WTC11 (cell line): ENCODE measurements around the gene AKAP6. TPM values are rescaled to one million over a fixed set of nuclear protein-coding genes. Genes with fewer than 3 reads are reported as not detected.

Experiments used
- ATAC-seq: fragments of 200-7000 bp; cut with Tn5 transposase; 2 replicates; pipeline ENCODE4 v1.10.0; 2021; ENCODE audit warnings: mild to moderate bottlenecking, moderate library complexity
- CTCF ChIA-PET: fragments of 300-600 bp; sonication (Branson Sonifier 250); formaldehyde crosslinking; loops from one replicate; lab custom pipeline; 2021; ENCODE audit warnings: antibody characterized with exemption; lab: Charles Lee
- POLR2A ChIA-PET: fragments of 350-600 bp; sonication (Branson Sonifier 250); formaldehyde crosslinking; loops from one replicate; lab custom pipeline; 2021; ENCODE audit warnings: antibody characterized with exemption; lab: Charles Lee
- DNase-seq: peaks from one replicate; pipeline ENCODE4 v3.0.0; 2021; ENCODE audit warnings: low spot score
- H3K27ac Mint-ChIP-seq: 2 replicates; pipeline ENCODE4 v1.8.0; 2021; ENCODE audit warnings: mixed read lengths
- H3K27me3 Mint-ChIP-seq: 2 replicates; pipeline ENCODE4 v1.8.0; 2021; ENCODE audit warnings: low read depth, mild to moderate bottlenecking, moderate library complexity, mixed read lengths
- H3K36me3 Mint-ChIP-seq: 2 replicates; pipeline ENCODE4 v1.8.0; 2021; ENCODE audit warnings: mixed read lengths
- H3K4me1 Mint-ChIP-seq: 2 replicates; pipeline ENCODE4 v1.8.0; 2022; ENCODE audit warnings: mixed read lengths
- H3K4me3 Mint-ChIP-seq: 2 replicates; pipeline ENCODE4 v1.8.0; 2021; ENCODE audit warnings: mild to moderate bottlenecking, moderate library complexity, mixed read lengths
- H3K9me3 Mint-ChIP-seq: 2 replicates; pipeline ENCODE4 v1.8.0; 2021; ENCODE audit warnings: mixed read lengths
- CBFB ChIP-seq: sonication (generic); formaldehyde crosslinking; IDR thresholded peaks from 2 replicates; pipeline ENCODE4 v1.8.1; 2022; ENCODE audit warnings: mild to moderate bottlenecking, low read depth, missing genetic modification reagents
- CREM ChIP-seq: sonication (generic); formaldehyde crosslinking; IDR thresholded peaks from 2 replicates; pipeline ENCODE4 v1.8.1; 2022; ENCODE audit warnings: mild to moderate bottlenecking, missing genetic modification reagents, moderate library complexity
- E2F4 ChIP-seq: sonication (generic); formaldehyde crosslinking; IDR thresholded peaks from 2 replicates; pipeline ENCODE4 v1.8.1; 2022; ENCODE audit warnings: low read depth, mild to moderate bottlenecking, moderate library complexity, missing genetic modification reagents, borderline replicate concordance
- EMX1 ChIP-seq: fragments of 250-450 bp; sonication (Bioruptor Pico); IDR thresholded peaks from 2 replicates; pipeline ENCODE4 v1.8.0; 2021; ENCODE audit warnings: mild to moderate bottlenecking
- FOXJ3 ChIP-seq: sonication (generic); formaldehyde crosslinking; IDR thresholded peaks from 2 replicates; pipeline ENCODE4 v1.9.0; 2021; ENCODE audit warnings: missing genetic modification reagents, mild to moderate bottlenecking, borderline replicate concordance
- GRHL2 ChIP-seq: fragments of 250-450 bp; sonication (Bioruptor Pico); IDR thresholded peaks from 2 replicates; pipeline ENCODE4 v1.8.0; 2022; ENCODE audit warnings: mild to moderate bottlenecking, moderate library complexity; ENCODE audit not compliant: insufficient replicate concordance, severe bottlenecking
- NFATC4 ChIP-seq: fragments of 250-450 bp; sonication (Bioruptor Pico); IDR thresholded peaks from 2 replicates; pipeline ENCODE4 v1.9.0; 2021; ENCODE audit warnings: mild to moderate bottlenecking
- SMAD4 ChIP-seq: sonication (generic); formaldehyde crosslinking; IDR thresholded peaks from 2 replicates; pipeline ENCODE4 v1.8.0; 2022; ENCODE audit warnings: mild to moderate bottlenecking, missing genetic modification reagents
- TP53 ChIP-seq: sonication (generic); formaldehyde crosslinking; IDR thresholded peaks from 2 replicates; pipeline ENCODE4 v1.8.1; 2023; ENCODE audit warnings: mild to moderate bottlenecking, missing genetic modification reagents
- USF1 ChIP-seq: sonication (generic); formaldehyde crosslinking; IDR thresholded peaks from 2 replicates; pipeline ENCODE4 v1.8.0; 2022; ENCODE audit warnings: mild to moderate bottlenecking, missing genetic modification reagents
- ZNF121 ChIP-seq: sonication (generic); formaldehyde crosslinking; IDR thresholded peaks from 2 replicates; pipeline ENCODE4 v1.8.0; 2023; ENCODE audit warnings: missing genetic modification reagents
- ZNF219 ChIP-seq: sonication (generic); formaldehyde crosslinking; IDR thresholded peaks from 2 replicates; pipeline ENCODE4 v1.8.0; 2023; ENCODE audit warnings: missing genetic modification reagents, mild to moderate bottlenecking, borderline replicate concordance
- ZNF671 ChIP-seq: fragments of 250-450 bp; sonication (Bioruptor Pico); IDR thresholded peaks from 2 replicates; pipeline ENCODE4 v1.8.0; 2021; ENCODE audit warnings: mild to moderate bottlenecking
- total RNA-seq: library from RNA; stranded (reverse); gene quantifications from 3 replicates; pipeline ENCODE4 v1.2.3, GENCODE V29; 2021
- TF ChIP-seq, protein P1 (sequence below): fragments of 250-450 bp; sonication (Bioruptor Pico); IDR thresholded peaks from 2 replicates; pipeline ENCODE4 v1.9.0; 2021; ENCODE audit warnings: mild to moderate bottlenecking
- TF ChIP-seq, protein P2 (sequence below): sonication (generic); formaldehyde crosslinking; IDR thresholded peaks from 2 replicates; pipeline ENCODE4 v1.8.1; 2022; ENCODE audit warnings: missing genetic modification reagents, borderline replicate concordance
- TF ChIP-seq, protein P3 (sequence below): sonication (generic); formaldehyde crosslinking; IDR thresholded peaks from 2 replicates; pipeline ENCODE4 v1.8.1; 2023; ENCODE audit warnings: mild to moderate bottlenecking, missing genetic modification reagents, borderline replicate concordance
- TF ChIP-seq, protein P4 (sequence below): sonication (generic); formaldehyde crosslinking; conservative IDR thresholded peaks from 2 replicates; pipeline ENCODE4 v1.8.1; 2023; ENCODE audit warnings: mild to moderate bottlenecking, low read depth, missing genetic modification reagents, moderate library complexity

Gene AKAP6
- total RNA-seq, 1 experiment from 2014 or later: 0.63 TPM

DNA sequence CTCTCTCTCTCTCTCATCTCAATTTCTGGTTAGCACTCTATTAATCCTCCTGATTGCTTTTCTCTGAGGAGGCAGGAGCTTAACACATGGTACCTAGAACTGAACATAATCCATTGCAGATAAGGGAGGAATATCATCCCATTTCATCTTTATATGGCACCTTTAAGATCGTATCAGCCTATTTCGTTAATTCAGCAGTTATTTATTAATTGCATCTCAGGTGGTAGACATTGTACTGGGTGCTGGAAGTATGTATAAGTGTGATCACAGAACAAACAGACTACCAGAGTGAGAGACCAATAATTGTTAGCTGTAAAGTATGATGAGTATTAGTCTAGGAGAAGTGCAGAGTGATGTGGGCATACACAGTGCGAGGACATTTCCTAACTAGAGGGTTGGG, 39.0 kb downstream of the AKAP6 start (continued):
- no peak for TF ChIP-seq CBFB (CRISPR knock-in tag)
- no peak for TF ChIP-seq CREM (CRISPR knock-in tag)
- TF ChIP-seq, protein P1, sequence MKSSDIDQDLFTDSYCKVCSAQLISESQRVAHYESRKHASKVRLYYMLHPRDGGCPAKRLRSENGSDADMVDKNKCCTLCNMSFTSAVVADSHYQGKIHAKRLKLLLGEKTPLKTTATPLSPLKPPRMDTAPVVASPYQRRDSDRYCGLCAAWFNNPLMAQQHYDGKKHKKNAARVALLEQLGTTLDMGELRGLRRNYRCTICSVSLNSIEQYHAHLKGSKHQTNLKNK (CRISPR knock-in tag): no peak

- no peaks in the 10 kb centered on the region for H3K36me3 Mint-ChIP-seq
- peaks cover 32% of the 10 kb centered on the region for H3K4me1 Mint-ChIP-seq
- POLR2A ChIA-PET: no interaction called here
- TF ChIP-seq, protein P2, sequence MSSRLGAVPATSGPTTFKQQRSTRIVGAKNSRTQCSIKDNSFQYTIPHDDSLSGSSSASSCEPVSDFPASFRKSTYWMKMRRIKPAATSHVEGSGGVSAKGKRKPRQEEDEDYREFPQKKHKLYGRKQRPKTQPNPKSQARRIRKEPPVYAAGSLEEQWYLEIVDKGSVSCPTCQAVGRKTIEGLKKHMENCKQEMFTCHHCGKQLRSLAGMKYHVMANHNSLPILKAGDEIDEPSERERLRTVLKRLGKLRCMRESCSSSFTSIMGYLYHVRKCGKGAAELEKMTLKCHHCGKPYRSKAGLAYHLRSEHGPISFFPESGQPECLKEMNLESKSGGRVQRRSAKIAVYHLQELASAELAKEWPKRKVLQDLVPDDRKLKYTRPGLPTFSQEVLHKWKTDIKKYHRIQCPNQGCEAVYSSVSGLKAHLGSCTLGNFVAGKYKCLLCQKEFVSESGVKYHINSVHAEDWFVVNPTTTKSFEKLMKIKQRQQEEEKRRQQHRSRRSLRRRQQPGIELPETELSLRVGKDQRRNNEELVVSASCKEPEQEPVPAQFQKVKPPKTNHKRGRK (CRISPR knock-in tag): no peak
- TF ChIP-seq USF1 (CRISPR knock-in tag) (no peak), GRHL2 (no peak), CBFB (CRISPR knock-in tag) (no peak), ZNF219 (CRISPR knock-in tag) (no peak), TP53 (no peak), ZNF671 (CRISPR knock-in tag) (no peak), SMAD4 (no peak), NFATC4 (no peak), FOXJ3 (CRISPR knock-in tag) (no peak), ZNF121 (CRISPR knock-in tag) (no peak), E2F4 (CRISPR knock-in tag) (no peak), EMX1 (CRISPR knock-in tag) (no peak)
- TF ChIP-seq, protein P3, sequence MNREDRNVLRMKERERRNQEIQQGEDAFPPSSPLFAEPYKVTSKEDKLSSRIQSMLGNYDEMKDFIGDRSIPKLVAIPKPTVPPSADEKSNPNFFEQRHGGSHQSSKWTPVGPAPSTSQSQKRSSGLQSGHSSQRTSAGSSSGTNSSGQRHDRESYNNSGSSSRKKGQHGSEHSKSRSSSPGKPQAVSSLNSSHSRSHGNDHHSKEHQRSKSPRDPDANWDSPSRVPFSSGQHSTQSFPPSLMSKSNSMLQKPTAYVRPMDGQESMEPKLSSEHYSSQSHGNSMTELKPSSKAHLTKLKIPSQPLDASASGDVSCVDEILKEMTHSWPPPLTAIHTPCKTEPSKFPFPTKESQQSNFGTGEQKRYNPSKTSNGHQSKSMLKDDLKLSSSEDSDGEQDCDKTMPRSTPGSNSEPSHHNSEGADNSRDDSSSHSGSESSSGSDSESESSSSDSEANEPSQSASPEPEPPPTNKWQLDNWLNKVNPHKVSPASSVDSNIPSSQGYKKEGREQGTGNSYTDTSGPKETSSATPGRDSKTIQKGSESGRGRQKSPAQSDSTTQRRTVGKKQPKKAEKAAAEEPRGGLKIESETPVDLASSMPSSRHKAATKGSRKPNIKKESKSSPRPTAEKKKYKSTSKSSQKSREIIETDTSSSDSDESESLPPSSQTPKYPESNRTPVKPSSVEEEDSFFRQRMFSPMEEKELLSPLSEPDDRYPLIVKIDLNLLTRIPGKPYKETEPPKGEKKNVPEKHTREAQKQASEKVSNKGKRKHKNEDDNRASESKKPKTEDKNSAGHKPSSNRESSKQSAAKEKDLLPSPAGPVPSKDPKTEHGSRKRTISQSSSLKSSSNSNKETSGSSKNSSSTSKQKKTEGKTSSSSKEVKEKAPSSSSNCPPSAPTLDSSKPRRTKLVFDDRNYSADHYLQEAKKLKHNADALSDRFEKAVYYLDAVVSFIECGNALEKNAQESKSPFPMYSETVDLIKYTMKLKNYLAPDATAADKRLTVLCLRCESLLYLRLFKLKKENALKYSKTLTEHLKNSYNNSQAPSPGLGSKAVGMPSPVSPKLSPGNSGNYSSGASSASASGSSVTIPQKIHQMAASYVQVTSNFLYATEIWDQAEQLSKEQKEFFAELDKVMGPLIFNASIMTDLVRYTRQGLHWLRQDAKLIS: no peak
- TF ChIP-seq, protein P4, sequence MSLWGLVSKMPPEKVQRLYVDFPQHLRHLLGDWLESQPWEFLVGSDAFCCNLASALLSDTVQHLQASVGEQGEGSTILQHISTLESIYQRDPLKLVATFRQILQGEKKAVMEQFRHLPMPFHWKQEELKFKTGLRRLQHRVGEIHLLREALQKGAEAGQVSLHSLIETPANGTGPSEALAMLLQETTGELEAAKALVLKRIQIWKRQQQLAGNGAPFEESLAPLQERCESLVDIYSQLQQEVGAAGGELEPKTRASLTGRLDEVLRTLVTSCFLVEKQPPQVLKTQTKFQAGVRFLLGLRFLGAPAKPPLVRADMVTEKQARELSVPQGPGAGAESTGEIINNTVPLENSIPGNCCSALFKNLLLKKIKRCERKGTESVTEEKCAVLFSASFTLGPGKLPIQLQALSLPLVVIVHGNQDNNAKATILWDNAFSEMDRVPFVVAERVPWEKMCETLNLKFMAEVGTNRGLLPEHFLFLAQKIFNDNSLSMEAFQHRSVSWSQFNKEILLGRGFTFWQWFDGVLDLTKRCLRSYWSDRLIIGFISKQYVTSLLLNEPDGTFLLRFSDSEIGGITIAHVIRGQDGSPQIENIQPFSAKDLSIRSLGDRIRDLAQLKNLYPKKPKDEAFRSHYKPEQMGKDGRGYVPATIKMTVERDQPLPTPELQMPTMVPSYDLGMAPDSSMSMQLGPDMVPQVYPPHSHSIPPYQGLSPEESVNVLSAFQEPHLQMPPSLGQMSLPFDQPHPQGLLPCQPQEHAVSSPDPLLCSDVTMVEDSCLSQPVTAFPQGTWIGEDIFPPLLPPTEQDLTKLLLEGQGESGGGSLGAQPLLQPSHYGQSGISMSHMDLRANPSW (CRISPR knock-in tag): no peak
- no peaks in the 10 kb centered on the region for H3K9me3 Mint-ChIP-seq
- CTCF ChIA-PET: no interaction called here
- no peaks in the 10 kb centered on the region for H3K27me3 Mint-ChIP-seq
- no peak overlapping the region for H3K4me3 Mint-ChIP-seq
- H3K27ac Mint-ChIP-seq: no peak overlapping the region
- no peak for DNase-seq
- ATAC-seq: no peak
Measured at GRCh38 chr14:32370714-32371113, 41.6 kb downstream of the AKAP6 start.
